Measurements from ENCODE around the gene GGT1. TPM values are rescaled to one million over a fixed set of nuclear protein-coding genes. Genes with fewer than 3 reads are reported as not detected.
A peak's percentile ranks its signal among the peaks of the same experiment; 100 is the strongest.
"Not testable (repeated sequence)": the region's sequence is repeated elsewhere in the genome, so short reads cannot be mapped to it uniquely, and the experiment has no call there.

Gene GGT1
- total and polyA plus RNA-seq, 2 donors from 2014 or later: 153 to 169 TPM

GRCh38 chr22:24609888-24610287 lies 6.9 kb downstream of the GGT1 start:
- H3K9me3 ChIP-seq (ENCODE audit: control insufficient read depth in 2 of 3, insufficient read depth in 1 of 3, low read length in 3 of 3); H3K4me1 ChIP-seq (ENCODE audit: control insufficient read depth in 2 of 3, insufficient read depth in 2 of 3, low read depth in 1 of 3, low read length in 3 of 3); H3K27ac ChIP-seq (ENCODE audit: low read depth in 2 of 2, low read length in 2 of 2); H3K9ac ChIP-seq (ENCODE audit: low read length in 3 of 3); H3K36me3 ChIP-seq (ENCODE audit: control insufficient read depth in 2 of 3, insufficient read depth in 3 of 3, low read length in 3 of 3); H3K4me3 ChIP-seq (ENCODE audit: low read length in 3 of 3); FAIRE-seq; H3K27me3 ChIP-seq (ENCODE audit: control insufficient read depth, insufficient read depth, low read length); intact Hi-C loops (cut with DNase I): not testable (repeated sequence)
- peak in 1 of 5 donors; percentile 19 for DNase-seq

GRCh38 chr22:24614794-24615193 lies 11.8 kb downstream of the GGT1 start:
- H3K9me3 ChIP-seq (ENCODE audit: control insufficient read depth in 2 of 3, insufficient read depth in 1 of 3, low read length in 3 of 3); H3K27me3 ChIP-seq (ENCODE audit: control insufficient read depth, insufficient read depth, low read length); H3K36me3 ChIP-seq (ENCODE audit: control insufficient read depth in 2 of 3, insufficient read depth in 3 of 3, low read length in 3 of 3); H3K4me3 ChIP-seq (ENCODE audit: low read length in 3 of 3); intact Hi-C loops (cut with DNase I); FAIRE-seq; H3K9ac ChIP-seq (ENCODE audit: low read length in 3 of 3); H3K27ac ChIP-seq (ENCODE audit: low read depth in 2 of 2, low read length in 2 of 2); H3K4me1 ChIP-seq (ENCODE audit: control insufficient read depth in 2 of 3, insufficient read depth in 2 of 3, low read depth in 1 of 3, low read length in 3 of 3): not testable (repeated sequence)
- peak in 3 of 5 donors; percentile 32 to 68 (median 53) for DNase-seq

- H3K27ac ChIP-seq (ENCODE audit: low read depth in 2 of 2, low read length in 2 of 2); H3K9me3 ChIP-seq (ENCODE audit: control insufficient read depth in 2 of 3, insufficient read depth in 1 of 3, low read length in 3 of 3); H3K36me3 ChIP-seq (ENCODE audit: control insufficient read depth in 2 of 3, insufficient read depth in 3 of 3, low read length in 3 of 3); H3K27me3 ChIP-seq (ENCODE audit: control insufficient read depth, insufficient read depth, low read length); FAIRE-seq; H3K4me3 ChIP-seq (ENCODE audit: low read length in 3 of 3); intact Hi-C loops (cut with DNase I); H3K9ac ChIP-seq (ENCODE audit: low read length in 3 of 3); DNase-seq; H3K4me1 ChIP-seq (ENCODE audit: control insufficient read depth in 2 of 3, insufficient read depth in 2 of 3, low read depth in 1 of 3, low read length in 3 of 3): not testable (repeated sequence)
Observed at GRCh38 chr22:24621244-24621643, 18.3 kb downstream of the GGT1 start.

- H3K4me3 ChIP-seq (ENCODE audit: low read length in 3 of 3); H3K4me1 ChIP-seq (ENCODE audit: control insufficient read depth in 2 of 3, insufficient read depth in 2 of 3, low read depth in 1 of 3, low read length in 3 of 3); H3K9me3 ChIP-seq (ENCODE audit: control insufficient read depth in 2 of 3, insufficient read depth in 1 of 3, low read length in 3 of 3); H3K36me3 ChIP-seq (ENCODE audit: control insufficient read depth in 2 of 3, insufficient read depth in 3 of 3, low read length in 3 of 3); FAIRE-seq; DNase-seq; intact Hi-C loops (cut with DNase I); H3K27ac ChIP-seq (ENCODE audit: low read depth in 2 of 2, low read length in 2 of 2); H3K27me3 ChIP-seq (ENCODE audit: control insufficient read depth, insufficient read depth, low read length); H3K9ac ChIP-seq (ENCODE audit: low read length in 3 of 3): not testable (repeated sequence)
Observed at GRCh38 chr22:24622596-24622995, 19.6 kb downstream of the GGT1 start.

DNA sequence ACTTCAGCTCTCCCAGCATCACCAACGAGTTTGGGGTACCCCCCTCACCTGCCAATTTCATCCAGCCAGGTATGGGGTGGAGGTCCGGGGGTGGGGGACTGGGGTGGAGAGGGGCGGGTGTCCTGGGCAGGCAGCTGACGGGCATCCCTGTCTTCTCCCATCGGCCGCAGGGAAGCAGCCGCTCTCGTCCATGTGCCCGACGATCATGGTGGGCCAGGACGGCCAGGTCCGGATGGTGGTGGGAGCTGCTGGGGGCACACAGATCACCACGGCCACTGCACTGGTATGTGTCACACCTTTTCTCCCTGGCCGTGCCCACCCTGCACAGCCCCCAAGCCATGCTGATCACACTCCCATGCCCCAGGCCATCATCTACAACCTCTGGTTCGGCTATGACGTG lies 24.9 kb downstream of the GGT1 start:
- H3K27ac ChIP-seq (ENCODE audit: low read depth in 2 of 2, low read length in 2 of 2); H3K9ac ChIP-seq (ENCODE audit: low read length in 3 of 3); intact Hi-C loops (cut with DNase I); H3K27me3 ChIP-seq (ENCODE audit: control insufficient read depth, insufficient read depth, low read length); H3K9me3 ChIP-seq (ENCODE audit: control insufficient read depth in 2 of 3, insufficient read depth in 1 of 3, low read length in 3 of 3); H3K4me1 ChIP-seq (ENCODE audit: control insufficient read depth in 2 of 3, insufficient read depth in 2 of 3, low read depth in 1 of 3, low read length in 3 of 3); H3K4me3 ChIP-seq (ENCODE audit: low read length in 3 of 3); DNase-seq; FAIRE-seq; H3K36me3 ChIP-seq (ENCODE audit: control insufficient read depth in 2 of 3, insufficient read depth in 3 of 3, low read length in 3 of 3): not testable (repeated sequence)

DNA sequence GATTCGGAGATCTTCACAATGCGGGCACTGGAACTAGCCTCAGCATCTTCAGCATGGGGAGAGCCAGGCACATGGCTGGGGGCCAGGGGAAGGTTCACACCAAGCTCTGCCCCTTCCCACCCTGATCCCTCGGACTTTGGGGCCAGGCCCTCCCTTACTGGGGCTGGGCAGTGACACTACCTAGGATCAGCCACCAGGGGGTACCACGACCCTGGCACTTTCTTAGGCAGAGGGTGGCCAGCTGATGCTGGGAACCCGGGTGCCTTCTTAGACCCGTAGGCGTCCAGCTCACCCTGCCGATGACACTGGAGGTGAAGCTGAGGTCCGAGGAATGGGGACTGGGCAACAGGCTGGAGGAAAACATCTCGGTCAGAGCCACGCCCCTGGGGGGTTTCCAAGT lies 26.1 kb downstream of the GGT1 start:
- H3K36me3 ChIP-seq (ENCODE audit: control insufficient read depth in 2 of 3, insufficient read depth in 3 of 3, low read length in 3 of 3); H3K27me3 ChIP-seq (ENCODE audit: control insufficient read depth, insufficient read depth, low read length); H3K9ac ChIP-seq (ENCODE audit: low read length in 3 of 3); H3K4me1 ChIP-seq (ENCODE audit: control insufficient read depth in 2 of 3, insufficient read depth in 2 of 3, low read depth in 1 of 3, low read length in 3 of 3); H3K27ac ChIP-seq (ENCODE audit: low read depth in 2 of 2, low read length in 2 of 2); H3K9me3 ChIP-seq (ENCODE audit: control insufficient read depth in 2 of 3, insufficient read depth in 1 of 3, low read length in 3 of 3); FAIRE-seq; H3K4me3 ChIP-seq (ENCODE audit: low read length in 3 of 3); intact Hi-C loops (cut with DNase I): not testable (repeated sequence)
- DNase-seq: peak in 1 of 5 donors; percentile 81

DNA sequence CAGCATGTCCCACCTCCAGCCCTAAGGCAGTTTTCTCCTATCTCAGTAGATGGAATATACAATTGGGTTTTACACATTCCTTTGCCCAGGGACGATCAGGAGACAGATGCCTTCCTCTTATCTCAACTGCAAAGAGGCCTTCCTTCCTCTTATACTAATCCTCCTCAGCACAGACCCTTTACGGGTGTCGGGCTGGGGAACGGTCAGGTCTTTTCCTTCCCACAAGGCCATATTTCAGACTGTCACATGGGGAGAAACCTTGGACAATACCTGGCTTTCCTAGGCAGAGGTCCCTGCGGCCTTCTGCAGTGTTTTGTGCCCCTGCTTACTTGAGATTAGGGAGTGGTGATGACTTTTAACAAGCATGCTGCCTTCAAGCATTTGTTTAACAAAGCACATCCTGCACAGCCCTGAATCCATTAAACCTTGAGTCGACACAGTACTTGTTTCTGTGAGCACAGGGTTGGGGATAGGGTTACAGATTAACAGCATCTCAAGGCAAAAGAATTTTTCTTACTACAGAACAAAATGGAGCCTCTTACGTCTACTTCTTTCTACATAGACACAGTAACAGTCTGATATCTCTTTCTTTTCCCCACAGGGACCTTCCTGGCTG lies 27.9 kb downstream of the GGT1 start:
- H3K4me3 ChIP-seq (ENCODE audit: low read length in 3 of 3); H3K9ac ChIP-seq (ENCODE audit: low read length in 3 of 3); H3K36me3 ChIP-seq (ENCODE audit: control insufficient read depth in 2 of 3, insufficient read depth in 3 of 3, low read length in 3 of 3); H3K9me3 ChIP-seq (ENCODE audit: control insufficient read depth in 2 of 3, insufficient read depth in 1 of 3, low read length in 3 of 3); H3K4me1 ChIP-seq (ENCODE audit: control insufficient read depth in 2 of 3, insufficient read depth in 2 of 3, low read depth in 1 of 3, low read length in 3 of 3); FAIRE-seq; H3K27me3 ChIP-seq (ENCODE audit: control insufficient read depth, insufficient read depth, low read length); intact Hi-C loops (cut with DNase I): not testable (repeated sequence)
- DNase-seq: peak in 2 of 5 donors; percentile 55 to 71
- peak overlapping the region; percentile 47 to 67 for H3K27ac ChIP-seq (ENCODE audit: low read depth in 2 of 2, low read length in 2 of 2)

GRCh38 chr22:24631430-24632122 lies 28.6 kb downstream of the GGT1 start:
- intact Hi-C loops (cut with DNase I); H3K36me3 ChIP-seq (ENCODE audit: control insufficient read depth in 2 of 3, insufficient read depth in 3 of 3, low read length in 3 of 3); H3K4me1 ChIP-seq (ENCODE audit: control insufficient read depth in 2 of 3, insufficient read depth in 2 of 3, low read depth in 1 of 3, low read length in 3 of 3); H3K9me3 ChIP-seq (ENCODE audit: control insufficient read depth in 2 of 3, insufficient read depth in 1 of 3, low read length in 3 of 3); H3K4me3 ChIP-seq (ENCODE audit: low read length in 3 of 3); H3K9ac ChIP-seq (ENCODE audit: low read length in 3 of 3); FAIRE-seq; H3K27me3 ChIP-seq (ENCODE audit: control insufficient read depth, insufficient read depth, low read length): not testable (repeated sequence)
- H3K27ac ChIP-seq (ENCODE audit: low read depth in 2 of 2, low read length in 2 of 2): peak overlapping the region; percentile 67 to 75
- peak; percentile 56 to 93 (median 67) for DNase-seq
